Suprapubic skin (tissue), 4 donors: Measurements from ENCODE around the gene SEC24B. TPM values are rescaled to one million over a fixed set of nuclear protein-coding genes. Genes with fewer than 3 reads are reported as not detected.

Experiments used
- DNase-seq, 2 donors: peaks; one replicate each; pipeline ENCODE4 v3.0.0-alpha.2; 2019; ENCODE audit warnings: low spot score in 2 of 2
- H3K27ac ChIP-seq: fragments of 200-600 bp; sonication (generic); one replicate; pipeline ENCODE4 v1.5.1; 2019
- H3K27me3 ChIP-seq: fragments of 200-600 bp; sonication (generic); one replicate; pipeline ENCODE4 v1.5.1; 2019
- H3K36me3 ChIP-seq: fragments of 200-600 bp; sonication (generic); one replicate; pipeline ENCODE4 v1.5.1; 2019
- H3K4me1 ChIP-seq: fragments of 200-600 bp; sonication (generic); one replicate; pipeline ENCODE4 v1.5.1; 2019
- H3K4me3 ChIP-seq: fragments of 200-600 bp; sonication (generic); one replicate; pipeline ENCODE4 v1.5.1; 2019; ENCODE audit warnings: mild to moderate bottlenecking
- H3K9me3 ChIP-seq: fragments of 200-600 bp; sonication (generic); one replicate; pipeline ENCODE4 v1.5.1; 2019
- CTCF ChIP-seq, 2 donors: fragments of 200-600 bp in 1 of 2; fragments of 450-650 bp in 1 of 2; sonication (generic) in 1 of 2; IDR thresholded peaks; one replicate each; pipeline ENCODE4 v1.5.1; 2016 to 2019; ENCODE audit warnings: antibody characterized with exemption in 2 of 2, mild to moderate bottlenecking in 1 of 2, moderate library complexity in 1 of 2
- EP300 ChIP-seq: sonication (generic); formaldehyde crosslinking; IDR thresholded peaks from one replicate; pipeline ENCODE4 v1.6.1; 2017; ENCODE audit warnings: antibody characterized with exemption
- POLR2A ChIP-seq, 2 donors: fragments of 450-650 bp; IDR thresholded peaks; one replicate each; pipeline ENCODE4 v1.6.1; 2017; ENCODE audit warnings: antibody characterized with exemption in 2 of 2, mild to moderate bottlenecking in 2 of 2, moderate library complexity in 2 of 2
- POLR2AphosphoS5 ChIP-seq, 3 donors: sonication (generic); formaldehyde crosslinking; IDR thresholded peaks; one replicate each; pipeline ENCODE4 v1.6.1; 2017; ENCODE audit warnings: antibody characterized with exemption in 3 of 3
- WGBS: methylation state at CpG from one replicate; pipeline ENCODE4 v1.1.5; 2018; 5-methylcytosine and 5-hydroxymethylcytosine counted together
- total RNA-seq, 4 donors: library from RNA; depleted of rRNA; stranded (reverse); fragments of >200 nt; gene quantifications; one replicate each; pipeline ENCODE4 v1.1.0, GENCODE V29; 2016

Gene SEC24B
- total RNA-seq, 4 donors from 2014 or later: 38.6 to 77.6 (median 46.1) TPM

- Histone ChIP-seq H3K9me3 (no peaks in the 10 kb centered on the region), H3K4me3 (no peak overlapping the region), H3K27me3 (no peaks in the 10 kb centered on the region), H3K36me3 (no peaks in the 10 kb centered on the region), H3K4me1 (peaks cover 5% of the 10 kb centered on the region), H3K27ac (no peak overlapping the region)
- 100% methylated on average over 1 of the region's 1 CpG for WGBS
- no peak for DNase-seq
- TF ChIP-seq POLR2AphosphoS5 (IDR thresholded peaks at IDR 0.05) (no peak), CTCF (IDR thresholded peaks at IDR 0.05) (no peak)
These were observed 15.0 kb upstream of the SEC24B start for GRCh38 chr4:109418588-109418987.

GRCh38 chr4:109419679-109420078 lies 13.9 kb upstream of the SEC24B start:
- TF ChIP-seq POLR2A (IDR thresholded peaks at IDR 0.05) (no peak), CTCF (IDR thresholded peaks at IDR 0.05) (no peak), POLR2AphosphoS5 (IDR thresholded peaks at IDR 0.05) (no peak), EP300 (no peak)
- Histone ChIP-seq H3K27ac (no peak overlapping the region), H3K4me1 (peaks cover 5% of the 10 kb centered on the region), H3K27me3 (no peaks in the 10 kb centered on the region), H3K4me3 (no peak overlapping the region), H3K9me3 (no peaks in the 10 kb centered on the region), H3K36me3 (no peaks in the 10 kb centered on the region)
- 98% methylated on average over 2 of the region's 2 CpGs for WGBS
- DNase-seq: no peak

GRCh38 chr4:109424093-109424841 lies 9.3 kb upstream of the SEC24B start:
- no peak for DNase-seq
- Histone ChIP-seq H3K27ac (no peak overlapping the region), H3K4me1 (peaks cover 5% of the 10 kb centered on the region), H3K27me3 (no peaks in the 10 kb centered on the region), H3K9me3 (no peaks in the 10 kb centered on the region), H3K4me3 (no peak overlapping the region), H3K36me3 (no peaks in the 10 kb centered on the region)
- no peak for TF ChIP-seq POLR2AphosphoS5 (IDR thresholded peaks at IDR 0.05)
- no peak for TF ChIP-seq CTCF (IDR thresholded peaks at IDR 0.05)
- TF ChIP-seq POLR2A (IDR thresholded peaks at IDR 0.05): no peak
- TF ChIP-seq EP300: no peak
- 87% methylated on average over 19 of the region's 19 CpGs for WGBS

GRCh38 chr4:109425405-109425804 lies 8.2 kb upstream of the SEC24B start:
- no peak for DNase-seq
- Histone ChIP-seq H3K27ac (no peak overlapping the region), H3K4me3 (no peak overlapping the region), H3K9me3 (no peaks in the 10 kb centered on the region), H3K4me1 (peaks cover 5% of the 10 kb centered on the region), H3K27me3 (no peaks in the 10 kb centered on the region), H3K36me3 (no peaks in the 10 kb centered on the region)
- WGBS: 94% methylated on average over 4 of the region's 4 CpGs
- TF ChIP-seq POLR2AphosphoS5 (IDR thresholded peaks at IDR 0.05): no peak
- no peak for TF ChIP-seq CTCF (IDR thresholded peaks at IDR 0.05)
- TF ChIP-seq POLR2A (IDR thresholded peaks at IDR 0.05): no peak
- TF ChIP-seq EP300: no peak

- Histone ChIP-seq H3K36me3 (no peaks in the 10 kb centered on the region), H3K27ac (no peak overlapping the region), H3K4me1 (peaks cover 17% of the 10 kb centered on the region), H3K9me3 (no peaks in the 10 kb centered on the region), H3K4me3 (no peak overlapping the region), H3K27me3 (no peaks in the 10 kb centered on the region)
- WGBS: 82% methylated on average over 1 of the region's 1 CpG
- TF ChIP-seq CTCF (IDR thresholded peaks at IDR 0.05) (no peak), POLR2AphosphoS5 (IDR thresholded peaks at IDR 0.05) (no peak), EP300 (no peak), POLR2A (IDR thresholded peaks at IDR 0.05) (no peak)
- DNase-seq: no peak
These were observed 4.1 kb upstream of the SEC24B start for GRCh38 chr4:109429545-109429944.
